Measurements from ENCODE around the gene MX2.
"Not testable (repeated sequence)": the region's sequence is repeated elsewhere in the genome, so short reads cannot be mapped to it uniquely, and the experiment has no call there.

The MX2 gene

DNA sequence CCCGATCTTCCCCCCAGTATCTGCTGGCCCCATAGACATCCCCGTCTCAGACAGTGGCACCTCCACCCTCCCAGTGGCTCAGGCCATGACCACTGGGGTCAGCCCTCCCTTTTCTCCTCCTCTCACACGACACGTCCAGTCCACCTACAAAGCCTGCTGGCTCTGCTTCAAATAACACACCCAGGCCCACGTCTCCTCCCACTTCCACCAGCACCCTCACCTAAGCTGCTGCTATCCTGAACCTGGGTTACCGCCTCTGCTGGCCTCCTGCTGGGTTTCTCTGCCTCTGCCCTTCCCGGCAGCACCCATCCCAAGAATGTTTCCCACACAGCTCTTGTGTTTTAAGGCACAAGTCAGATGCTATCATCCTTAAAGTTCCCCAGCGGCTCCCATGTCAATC lies 26.0 kb downstream of the MX2 start:
- DNase-seq = no peak

DNA sequence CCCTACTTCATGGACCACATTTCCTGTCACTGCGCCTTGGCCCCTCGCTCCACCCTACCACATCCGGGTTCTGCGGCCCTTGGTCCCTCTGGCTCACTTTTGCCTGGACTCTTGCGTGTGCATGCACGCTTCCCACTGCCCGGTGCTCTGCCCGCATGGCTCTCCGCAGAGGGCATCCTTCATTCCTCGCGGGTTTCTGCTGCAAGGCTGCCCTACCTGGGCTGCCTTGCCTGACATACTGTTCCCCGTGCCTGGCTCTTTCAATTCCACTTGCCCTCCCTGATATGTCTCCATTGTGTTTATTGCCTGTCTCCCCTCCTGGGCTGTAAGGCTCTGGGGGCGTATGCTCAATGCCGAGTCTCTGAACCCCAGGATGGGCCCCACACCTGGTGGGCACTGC lies 26.4 kb downstream of the MX2 start:
- no peak for DNase-seq

DNA sequence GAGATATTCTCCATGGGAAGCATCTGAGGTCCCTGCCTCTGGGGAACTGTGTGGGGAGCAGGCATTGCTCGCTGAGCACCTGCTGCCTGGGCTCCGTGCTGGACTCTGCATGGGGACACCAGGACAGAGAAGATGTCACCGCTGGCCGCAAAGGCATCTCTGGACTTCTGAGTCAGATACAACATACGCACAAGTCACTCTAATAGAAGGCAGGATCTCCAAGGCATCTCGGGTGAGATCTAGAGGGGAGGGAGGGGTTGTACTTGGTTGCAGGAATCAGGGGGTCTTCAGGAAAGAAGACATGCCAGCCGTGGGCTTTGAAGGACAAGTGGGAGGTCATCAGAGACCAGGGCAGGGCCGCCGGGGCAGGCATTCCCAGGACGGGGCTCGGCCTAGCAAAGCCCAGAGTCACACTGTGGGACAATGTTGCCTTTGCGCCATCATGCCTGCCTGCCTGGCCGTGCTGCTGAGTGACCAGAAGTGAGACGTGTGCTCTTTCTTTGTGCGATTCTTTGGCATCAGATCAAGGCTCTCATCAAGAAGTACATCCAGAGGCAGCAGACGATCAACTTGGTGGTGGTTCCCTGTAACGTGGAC lies 28.3 kb downstream of the MX2 start:
- DNase-seq = no peak

DNA sequence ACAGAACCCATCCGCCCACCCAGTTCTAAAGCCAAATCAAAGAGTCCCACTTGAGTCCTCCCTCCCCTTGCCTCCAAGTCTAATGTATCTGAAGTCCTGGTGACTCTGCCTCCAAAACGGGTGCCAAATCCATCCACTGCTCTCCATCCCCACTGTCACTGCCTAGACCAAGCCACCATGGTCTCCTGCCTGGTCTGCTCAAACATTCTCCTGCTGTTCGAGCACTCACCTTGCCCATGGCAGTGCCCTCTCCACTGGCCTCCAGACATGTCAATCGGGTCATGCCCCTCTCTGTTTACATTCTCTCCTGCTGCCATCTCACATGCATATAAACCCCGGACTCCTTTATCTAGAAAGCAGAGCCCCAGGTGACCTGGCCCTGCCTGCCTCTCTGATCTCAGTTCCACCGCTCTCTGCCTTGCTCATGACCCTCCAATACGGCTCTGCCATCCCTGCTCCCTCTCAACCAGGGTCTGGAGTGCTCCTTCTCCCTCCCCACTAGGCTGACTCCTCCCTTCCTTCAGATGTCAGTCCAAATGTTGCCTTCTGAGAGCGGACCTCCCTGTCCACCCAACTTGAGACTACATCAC lies 32.1 kb downstream of the MX2 start:
- no peak for DNase-seq

DNA sequence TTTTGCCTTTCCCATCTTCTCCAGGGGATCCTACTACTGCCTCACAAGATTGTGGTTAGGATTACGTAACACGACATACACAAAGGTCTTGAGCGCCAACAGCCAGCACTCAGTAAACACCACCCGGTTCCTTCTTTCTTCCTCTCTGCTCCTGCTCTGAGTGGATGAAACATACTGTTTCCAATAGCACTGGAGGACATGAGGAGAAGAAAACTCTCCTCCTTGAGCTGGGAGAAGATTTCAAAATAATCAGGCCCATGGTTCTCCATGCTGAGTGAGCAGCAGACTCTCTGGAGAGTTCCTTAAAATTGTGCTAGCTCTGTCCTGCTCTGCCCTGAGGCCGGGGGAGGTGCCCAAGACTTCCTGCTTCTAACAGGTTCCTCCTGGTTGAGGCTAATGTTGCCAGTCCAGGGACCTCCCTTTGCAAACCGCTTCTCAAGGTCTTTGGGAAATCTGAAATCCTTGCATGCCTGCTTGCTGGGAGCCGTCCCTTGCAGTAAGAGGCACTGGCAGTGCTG lies 34.8 kb downstream of the MX2 start:
- DNase-seq = no peak

DNA sequence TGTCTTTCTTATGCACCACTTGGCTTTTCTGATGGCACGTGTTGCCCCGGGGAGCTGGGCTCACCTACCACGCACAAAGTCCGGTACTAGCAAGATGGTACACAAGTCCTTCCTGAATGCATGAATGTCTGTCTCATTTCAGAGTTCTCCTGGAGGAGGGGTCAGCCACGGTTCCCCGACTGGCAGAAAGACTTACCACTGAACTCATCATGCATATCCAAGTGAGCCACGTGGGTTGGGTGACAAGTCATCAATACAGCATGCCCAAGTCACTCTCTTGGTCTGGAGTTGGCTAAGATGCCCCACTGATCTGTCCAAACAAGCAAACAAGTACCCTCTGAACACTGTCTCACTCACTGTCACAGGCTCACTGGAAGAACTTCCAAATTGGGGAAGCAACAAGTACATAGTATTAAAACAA lies 35.7 kb downstream of the MX2 start:
- DNase-seq = no peak

DNA sequence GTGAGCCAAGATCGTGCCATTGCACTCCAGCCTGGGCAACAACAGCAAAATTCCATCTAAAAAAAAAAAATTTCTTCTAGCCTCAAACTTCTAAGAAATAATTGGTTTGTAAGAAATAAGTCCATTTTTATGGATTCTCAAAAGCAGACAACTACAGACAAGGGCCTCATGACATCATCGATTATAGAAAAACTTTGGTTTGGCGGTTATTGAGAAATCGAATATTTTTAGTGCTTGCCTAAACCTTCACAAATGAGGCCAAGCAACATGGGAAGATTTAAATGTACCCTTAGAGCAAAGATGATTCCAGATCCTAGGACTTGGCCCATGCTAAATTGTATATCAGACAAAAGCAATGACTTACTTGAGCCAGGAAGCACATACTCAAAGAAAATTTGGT lies 36.4 kb downstream of the MX2 start:
- no peak for DNase-seq

DNA sequence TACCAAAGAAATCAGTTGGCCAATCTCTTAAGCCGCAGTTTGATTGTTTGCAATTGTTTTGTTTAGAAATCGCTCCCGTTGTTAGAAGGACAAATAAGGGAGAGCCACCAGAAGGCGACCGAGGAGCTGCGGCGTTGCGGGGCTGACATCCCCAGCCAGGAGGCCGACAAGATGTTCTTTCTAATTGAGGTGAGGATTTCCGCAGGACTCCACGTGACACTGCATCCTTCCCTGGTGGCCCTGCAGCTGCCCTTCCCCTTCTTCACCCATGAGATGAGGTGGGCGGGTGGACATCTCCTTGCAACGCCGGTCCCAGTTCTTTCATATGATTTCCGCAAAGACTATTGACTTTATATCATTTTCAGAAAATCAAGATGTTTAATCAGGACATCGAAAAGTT lies 37.0 kb downstream of the MX2 start:
- DNase-seq = no peak

DNA sequence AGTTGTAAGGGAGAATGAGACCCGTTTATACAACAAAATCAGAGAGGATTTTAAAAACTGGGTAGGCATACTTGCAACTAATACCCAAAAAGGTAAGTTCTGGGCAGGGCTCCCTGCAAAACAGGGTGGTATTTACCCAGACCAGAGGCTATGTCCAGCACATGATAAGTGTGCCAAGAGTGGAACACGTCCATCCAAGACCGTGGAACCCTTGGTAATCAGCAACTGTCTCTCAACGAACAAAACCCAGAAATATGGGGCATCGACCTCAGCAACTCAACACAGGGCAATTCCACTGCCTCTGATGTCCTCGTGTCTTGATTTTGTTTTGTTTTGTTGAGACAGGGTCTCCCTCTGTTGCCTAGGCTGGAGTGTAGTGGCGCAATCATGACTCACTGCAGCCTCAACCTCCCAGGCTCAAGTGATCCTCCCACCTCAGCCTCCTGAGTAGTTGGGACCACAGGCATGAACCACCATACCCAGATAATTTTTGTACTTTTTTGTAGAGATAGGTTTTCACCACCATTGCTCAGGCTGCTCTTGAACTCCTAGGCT lies 37.5 kb downstream of the MX2 start:
- no peak for DNase-seq

DNA sequence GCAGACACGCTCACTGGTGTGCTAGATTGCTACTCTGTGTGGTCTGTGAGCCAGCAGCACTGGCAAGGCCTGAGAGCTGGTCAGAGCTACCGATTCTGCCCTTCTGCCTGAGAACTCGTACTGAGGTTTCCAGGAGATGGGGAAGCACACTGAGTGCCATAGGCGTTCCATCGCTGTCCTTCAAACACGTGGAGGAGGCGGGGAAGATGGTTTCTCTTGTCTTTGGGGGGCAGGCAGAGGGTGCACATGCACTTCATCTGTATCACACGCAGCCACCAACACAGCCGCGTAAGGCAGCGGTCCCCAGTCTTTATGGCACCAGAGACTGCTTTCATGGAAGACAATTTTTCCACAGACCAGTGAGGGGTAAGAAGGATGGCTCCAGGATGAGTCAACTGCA lies 40.4 kb downstream of the MX2 start:
- DNase-seq = no peak

DNA sequence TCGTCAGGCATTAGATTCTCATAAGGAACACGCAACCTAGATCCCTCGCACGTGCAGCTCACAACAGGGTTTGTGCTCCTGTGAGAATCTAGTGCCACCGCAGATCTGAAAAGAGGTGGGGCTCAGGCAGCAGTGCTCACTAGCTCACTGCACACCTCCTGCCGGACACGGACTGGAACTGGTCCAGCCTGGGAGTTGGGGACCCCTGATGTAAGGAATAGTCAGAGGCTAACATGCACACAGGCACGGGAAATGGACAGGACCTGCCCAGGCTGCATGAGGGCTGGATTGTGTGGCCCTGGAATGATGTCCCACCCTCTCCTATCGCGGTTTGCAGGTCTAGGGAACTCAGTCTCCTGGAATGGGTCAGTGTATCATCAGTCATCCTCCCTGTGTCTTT lies 41.0 kb downstream of the MX2 start:
- no peak for DNase-seq

DNA sequence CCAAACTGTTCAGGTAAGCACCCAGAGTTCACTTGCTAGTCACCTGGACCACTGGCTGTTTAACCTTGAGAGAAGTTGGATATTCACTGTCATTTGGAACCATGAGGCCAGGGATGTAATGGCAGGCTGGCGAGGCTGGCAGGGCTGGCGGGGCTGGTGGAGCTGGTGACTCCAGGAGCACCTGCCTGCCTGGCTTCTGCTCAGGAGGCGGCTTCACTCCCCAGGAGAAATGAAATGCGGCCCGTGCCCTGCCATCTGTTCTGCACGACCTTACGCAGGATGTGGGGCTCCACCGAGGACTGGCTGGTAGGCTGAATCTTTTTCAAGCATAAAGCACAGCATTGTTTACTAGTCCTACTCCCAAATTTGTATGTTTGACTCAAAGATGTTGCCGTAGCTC lies 41.5 kb downstream of the MX2 start:
- DNase-seq = no peak

DNA sequence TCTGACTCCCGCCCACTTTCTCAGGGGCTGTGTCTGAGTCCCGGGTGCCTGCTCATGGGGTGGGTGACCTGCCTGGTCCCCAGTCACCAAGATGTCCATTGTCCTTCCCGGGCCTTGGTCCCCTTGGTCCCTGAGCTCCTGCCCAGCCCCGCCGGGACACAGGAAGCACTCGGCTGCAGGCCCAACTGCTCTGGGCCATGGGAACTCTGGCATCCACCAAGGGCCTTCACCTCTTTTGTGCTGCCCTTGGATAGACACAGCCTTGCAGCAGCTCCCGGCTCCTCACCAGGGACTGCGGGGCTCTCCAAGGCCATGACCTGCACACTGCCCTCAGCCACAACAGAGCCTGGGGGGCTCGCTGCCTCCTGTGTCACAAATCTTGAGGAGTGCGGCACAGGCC lies 42.1 kb downstream of the MX2 start:
- no peak for DNase-seq

DNA sequence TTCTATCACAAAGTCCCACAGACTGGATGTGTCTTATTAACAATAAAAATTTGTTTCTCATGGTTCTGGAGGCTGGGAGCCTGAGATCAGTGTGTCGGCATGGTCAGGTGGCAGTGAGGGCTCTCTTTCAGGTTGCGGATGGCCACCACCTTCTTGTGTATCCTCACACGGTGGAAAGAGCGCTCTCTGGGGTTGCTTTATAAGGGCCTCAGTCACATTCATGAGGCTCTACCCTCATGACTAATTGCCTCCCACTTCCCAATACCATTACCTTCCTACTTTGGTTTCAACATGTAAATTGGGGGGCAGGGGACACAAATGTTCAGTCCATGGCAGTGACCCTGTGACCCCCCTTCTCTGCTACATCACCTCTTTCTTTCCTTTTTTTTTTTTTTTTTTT lies 43.5 kb downstream of the MX2 start:
- no peak for DNase-seq

DNA sequence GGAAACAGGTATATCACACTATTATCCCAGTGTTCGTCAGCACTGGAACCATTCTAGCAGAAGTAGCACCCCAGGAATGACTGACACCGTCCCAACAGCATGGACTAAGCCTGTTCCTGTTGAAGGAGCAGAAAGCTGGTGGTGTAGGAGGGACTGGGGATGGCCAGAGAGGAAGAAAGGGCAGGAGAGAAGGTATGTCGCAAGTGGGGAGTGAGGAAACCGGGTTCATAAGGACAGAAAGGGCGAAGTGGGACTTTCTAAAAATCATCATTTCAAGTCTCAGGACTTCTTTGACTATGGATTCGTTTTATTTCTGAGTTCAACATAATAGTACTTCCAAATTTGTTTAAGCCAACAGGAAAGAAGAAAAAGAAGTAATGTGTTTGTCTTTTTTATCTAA lies 44.5 kb downstream of the MX2 start:
- DNase-seq = no peak

DNA sequence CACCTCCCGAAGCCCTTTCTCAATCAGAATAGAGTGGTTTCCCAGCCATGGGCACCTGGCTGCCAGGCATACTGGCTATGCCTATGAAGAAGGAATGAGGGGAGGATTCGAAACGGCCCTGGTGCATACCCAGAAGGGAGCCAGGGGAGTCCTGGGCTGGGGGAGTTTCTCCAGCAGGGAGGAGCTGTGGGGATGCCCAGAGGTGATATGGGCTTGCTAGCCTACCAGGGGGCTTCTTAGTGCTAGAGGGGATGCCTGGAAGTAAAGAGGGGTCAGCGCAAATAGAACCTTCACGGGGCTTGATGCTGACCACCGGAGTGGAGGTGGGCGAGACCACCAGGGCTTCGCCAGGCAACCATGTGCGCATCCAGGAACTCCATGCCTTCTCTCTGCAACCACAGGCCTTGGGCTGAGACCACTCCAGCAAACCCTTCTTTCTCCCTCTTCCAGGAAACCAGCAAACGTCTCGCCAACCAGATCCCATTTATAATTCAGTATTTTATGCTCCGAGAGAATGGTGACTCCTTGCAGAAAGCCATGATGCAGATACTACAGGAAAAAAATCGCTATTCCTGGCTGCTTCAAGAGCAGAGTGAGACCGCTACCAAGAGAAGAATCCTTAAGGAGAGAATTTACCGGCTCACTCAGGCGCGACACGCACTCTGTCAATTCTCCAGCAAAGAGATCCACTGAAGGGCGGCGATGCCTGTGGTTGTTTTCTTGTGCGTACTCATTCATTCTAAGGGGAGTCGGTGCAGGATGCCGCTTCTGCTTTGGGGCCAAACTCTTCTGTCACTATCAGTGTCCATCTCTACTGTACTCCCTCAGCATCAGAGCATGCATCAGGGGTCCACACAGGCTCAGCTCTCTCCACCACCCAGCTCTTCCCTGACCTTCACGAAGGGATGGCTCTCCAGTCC lies 46.0 kb downstream of the MX2 start:
- DNase-seq = no peak

DNA sequence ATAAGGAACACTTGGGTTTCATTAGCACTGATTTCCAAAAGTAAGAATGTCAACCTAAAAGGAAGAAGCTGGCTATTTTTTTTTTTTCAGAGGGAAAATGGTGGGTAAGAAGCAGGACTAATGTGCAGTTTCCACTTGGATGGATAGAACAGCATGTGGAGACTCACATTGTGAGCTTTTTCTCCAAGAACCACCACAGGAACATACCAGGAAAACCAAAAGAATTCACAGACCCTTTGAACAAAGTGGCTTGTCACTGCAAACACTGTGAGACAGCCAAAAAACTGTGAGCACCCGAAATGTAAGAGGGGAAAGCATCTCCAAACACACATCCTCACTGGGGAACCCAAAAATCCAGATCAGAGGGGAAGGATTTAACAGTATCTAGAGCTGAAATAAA lies 48.5 kb downstream of the MX2 start:
- no peak for DNase-seq

DNA sequence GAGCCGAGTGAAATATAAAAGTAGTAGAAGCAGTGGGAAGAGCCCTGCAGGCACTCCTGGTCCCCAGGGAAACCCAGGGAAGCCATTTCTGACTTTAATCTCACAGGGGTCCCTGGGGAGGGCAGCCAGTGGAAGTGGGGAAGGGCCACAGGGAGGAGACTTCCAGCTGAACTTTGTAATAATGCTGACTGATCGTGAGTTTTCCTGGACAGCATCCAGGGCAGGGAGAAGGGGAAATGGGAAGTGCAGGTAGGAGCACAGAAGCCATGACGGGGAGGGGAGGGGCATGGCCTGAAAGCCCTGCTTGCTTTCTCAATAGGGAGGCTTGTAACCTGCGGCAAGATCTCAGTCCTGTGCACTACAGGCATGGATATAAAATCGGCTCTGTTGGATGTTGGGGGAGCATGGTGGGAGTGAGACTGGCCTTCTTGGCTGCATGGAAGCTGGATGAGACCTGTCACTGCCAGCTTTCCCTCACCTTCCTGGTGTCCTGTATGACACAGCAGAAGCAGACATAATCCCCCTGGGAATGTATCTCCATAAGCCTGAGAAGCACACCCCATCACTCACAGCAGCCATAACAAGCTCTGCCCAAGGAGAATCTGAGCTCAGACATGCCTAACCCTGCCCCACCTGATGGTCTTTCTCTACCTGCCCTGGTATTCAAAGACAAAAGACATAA lies 49.1 kb downstream of the MX2 start:
- DNase-seq = no peak

DNA sequence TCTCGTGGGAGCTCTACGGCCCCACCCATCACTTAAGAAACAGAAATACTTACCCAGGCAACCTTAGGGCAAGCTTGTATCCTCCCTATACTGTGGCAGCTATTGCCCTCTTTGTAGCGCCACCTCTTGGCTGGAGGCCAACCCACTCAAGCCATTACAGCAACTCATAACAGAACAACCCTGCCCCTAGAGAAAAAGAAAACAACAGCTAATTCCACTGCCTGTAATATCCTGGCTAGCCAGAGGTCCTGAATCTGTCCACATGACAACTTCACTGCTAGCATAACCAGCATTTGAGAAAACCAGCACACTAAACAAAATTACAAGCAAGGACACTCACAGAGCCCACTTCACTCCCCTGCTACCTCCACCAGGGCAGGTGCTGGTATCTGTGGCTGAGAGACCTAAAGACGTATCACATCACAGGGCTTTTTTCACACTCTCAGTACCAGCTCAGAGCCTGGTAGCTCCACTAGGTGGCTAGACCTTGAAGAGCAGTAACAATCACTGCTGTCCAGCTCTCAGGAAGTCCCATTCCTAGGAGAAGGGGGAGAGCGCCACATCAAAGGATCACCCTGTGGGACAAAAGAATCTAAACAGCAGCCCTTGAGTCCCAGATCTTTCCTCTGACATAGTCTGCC lies 49.7 kb downstream of the MX2 start:
- DNase-seq = no peak

DNA sequence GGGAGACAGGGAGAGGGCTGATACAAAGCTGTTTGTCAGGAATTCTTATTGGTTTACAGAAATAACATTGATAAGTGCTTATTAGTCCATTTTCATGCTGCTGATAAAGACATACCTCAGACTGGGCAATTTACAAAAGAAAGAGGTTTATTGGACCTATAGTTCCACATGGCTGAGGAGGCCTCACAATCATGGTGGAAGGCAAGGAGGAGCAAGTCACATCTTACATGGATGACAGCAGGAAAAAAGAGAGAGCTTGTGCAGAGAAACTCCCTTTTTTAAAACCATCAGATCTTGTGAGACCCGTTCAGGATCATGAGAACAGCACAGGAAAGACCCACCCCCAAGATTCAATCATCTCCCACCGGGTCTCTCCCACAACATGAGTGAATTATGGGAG lies 55.7 kb downstream of the MX2 start:
- not testable (repeated sequence) for DNase-seq

DNA sequence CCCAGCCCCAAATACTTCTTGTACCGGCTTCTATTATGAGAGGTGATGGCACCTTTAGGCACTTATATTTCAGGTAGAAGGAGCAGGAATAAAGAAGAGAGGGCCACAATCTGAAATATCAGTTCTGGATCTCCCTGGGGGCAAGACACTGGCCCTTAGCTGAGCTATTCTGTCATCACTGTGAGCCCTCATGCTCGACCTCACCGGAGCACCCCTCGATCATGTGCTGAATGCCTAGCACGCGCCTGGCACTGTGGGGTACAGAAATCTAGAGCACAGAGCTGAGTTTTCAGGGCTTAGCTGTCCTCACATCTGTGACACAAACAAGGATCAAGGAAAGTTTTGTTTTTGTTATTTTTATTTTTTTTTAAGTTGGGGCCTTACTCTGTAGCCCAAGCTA lies 56.6 kb downstream of the MX2 start:
- no peak for DNase-seq

DNA sequence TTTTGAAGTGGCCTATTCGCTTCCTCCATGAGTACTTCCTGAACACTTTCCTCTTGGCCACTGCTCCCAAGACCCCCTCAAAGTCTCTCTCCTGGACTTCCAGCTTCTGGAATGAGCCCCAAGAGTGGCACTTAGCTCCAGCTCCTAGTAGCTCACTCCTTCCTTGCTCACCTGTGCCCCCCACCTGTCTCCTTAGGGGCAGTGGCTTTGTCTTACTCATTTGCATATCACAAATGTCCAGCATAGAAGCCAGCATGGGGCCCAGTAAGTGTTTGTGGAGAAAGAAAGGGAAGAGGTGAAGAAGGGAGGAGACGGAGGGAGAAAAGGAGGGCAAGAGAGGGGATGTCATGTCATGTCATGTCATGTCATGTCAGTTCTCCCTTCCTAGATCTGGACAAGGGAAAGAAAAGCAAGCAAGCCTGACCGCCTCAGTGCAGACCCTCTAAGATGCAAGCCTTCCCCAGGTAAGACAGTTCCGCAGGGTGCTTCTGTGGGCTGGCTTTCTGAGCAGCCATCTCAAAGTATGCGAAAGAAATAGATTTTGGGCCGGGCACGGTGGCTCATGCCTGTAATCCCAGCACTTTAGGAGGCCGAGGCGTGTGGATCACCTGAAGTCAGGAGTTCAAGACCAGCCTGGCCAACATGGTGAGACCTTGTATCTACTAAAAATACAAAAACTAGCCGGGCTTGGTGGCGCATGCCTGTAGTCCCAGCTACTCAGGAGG lies 57.3 kb downstream of the MX2 start:
- DNase-seq = no peak

All from NCI-H526 treated with DMSO at 0.1 percent for 48 hours (cell line).